ENCODE results near the gene ERG28. TPM values are rescaled to one million over a fixed set of nuclear protein-coding genes. Genes with fewer than 3 reads are reported as not detected.

ERG28 gene
- total and polyA plus RNA-seq, 2 of the 13 experiments (the other 11 are each of a cell fraction or from before 2014, with no cell fraction given), result 27.3 to 32.3 TPM

- TF ChIP-seq ZFP37 (CRISPR knock-in tag; IDR thresholded peaks at IDR 0.05; ENCODE audit: borderline replicate concordance) (no peak), ZNF770 (CRISPR knock-in tag; IDR thresholded peaks at IDR 0.05) (no peak), SALL1 (CRISPR knock-in tag; IDR thresholded peaks at IDR 0.05) (peak; percentile 54), ZBTB2 (CRISPR knock-in tag; IDR thresholded peaks at IDR 0.05; ENCODE audit: low read depth) (no peak), ZNF563 (CRISPR knock-in tag; IDR thresholded peaks at IDR 0.05) (no peak), NAIF1 (CRISPR knock-in tag; IDR thresholded peaks at IDR 0.05; ENCODE audit: borderline replicate concordance) (no peak), RNF2 (conservative IDR thresholded peaks at IDR 0.05; ENCODE audit: low read depth) (no peak), ZNF382 (CRISPR knock-in tag; IDR thresholded peaks at IDR 0.05; ENCODE audit: borderline replicate concordance) (no peak), SPEN (CRISPR knock-in tag; IDR thresholded peaks at IDR 0.05; ENCODE audit: low read depth) (no peak), POGK (CRISPR knock-in tag; conservative IDR thresholded peaks at IDR 0.05) (no peak), POGZ (CRISPR knock-in tag; IDR thresholded peaks at IDR 0.05) (no peak), NR2F1 (CRISPR knock-in tag; IDR thresholded peaks at IDR 0.05) (no peak), CEBPB (IDR thresholded peaks at IDR 0.05; ENCODE audit: borderline replicate concordance, low read depth, low read length) (no peak), RAD51 (IDR thresholded peaks at IDR 0.05; ENCODE audit: borderline replicate concordance) (no peak), ZNF629 (CRISPR knock-in tag; conservative IDR thresholded peaks at IDR 0.05) (no peak), EP300 (IDR thresholded peaks at IDR 0.05; ENCODE audit: low read depth in 2 of 2, low read length in 2 of 2) (no peak), EP300 (CRISPR knock-in tag; IDR thresholded peaks at IDR 0.05; ENCODE audit: borderline replicate concordance) (no peak), FOXO4 (CRISPR knock-in tag; conservative IDR thresholded peaks at IDR 0.05) (no peak), BRF2 (CRISPR knock-in tag; IDR thresholded peaks at IDR 0.05) (no peak), FUBP1 (CRISPR knock-in tag; IDR thresholded peaks at IDR 0.05; ENCODE audit: borderline replicate concordance) (no peak), ZNF549 (CRISPR knock-in tag; IDR thresholded peaks at IDR 0.05) (no peak)
Measured at GRCh38 chr14:75627406-75627805, 33.3 kb downstream of the ERG28 start (continued).

All from HepG2 (cell line).